Measurements from ENCODE around the gene MROH8.

DNA sequence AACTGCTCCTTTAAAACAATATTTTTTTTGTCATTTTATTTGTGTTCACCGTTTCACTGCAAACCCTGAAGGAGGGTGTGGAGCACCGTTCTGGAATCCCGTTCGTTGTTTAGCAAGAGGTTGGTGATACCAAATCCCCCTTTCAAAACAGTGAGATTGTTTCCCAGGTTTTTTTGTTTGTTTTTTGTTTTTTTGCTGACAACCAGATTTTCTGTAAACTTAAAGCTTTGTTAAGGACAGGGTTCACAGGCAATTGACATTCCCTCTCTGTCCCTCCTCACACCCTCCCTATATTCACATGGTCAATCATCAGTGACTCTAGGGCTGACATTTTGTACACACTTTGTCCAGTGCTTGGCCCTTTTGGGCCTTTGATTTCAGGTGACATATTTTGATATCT is 21.0 kb upstream of the MROH8 start:
- TF ChIP-seq FOSL2 (IDR thresholded peaks at IDR 0.05; ENCODE audit: borderline replicate concordance, low read depth) (no peak), EP300 (IDR thresholded peaks at IDR 0.05; ENCODE audit: borderline replicate concordance in 1 of 2, low read depth in 1 of 2, low read length in 1 of 2) (no peak), SMC3 (IDR thresholded peaks at IDR 0.05; ENCODE audit: low read depth, low read length) (no peak), EZH2phosphoT487 (IDR thresholded peaks at IDR 0.05; ENCODE audit: borderline replicate concordance, low read depth) (no peak), POLR2AphosphoS5 (IDR thresholded peaks at IDR 0.05; ENCODE audit: low read depth, low read length) (no peak), GABPA (IDR thresholded peaks at IDR 0.05; ENCODE audit: low read depth) (no peak), TAF1 (IDR thresholded peaks at IDR 0.05; ENCODE audit: borderline replicate concordance, low read depth, low read length) (no peak), TEAD4 (IDR thresholded peaks at IDR 0.05; ENCODE audit: borderline replicate concordance, insufficient read depth) (no peak)
- TF ChIP-seq, protein P1, sequence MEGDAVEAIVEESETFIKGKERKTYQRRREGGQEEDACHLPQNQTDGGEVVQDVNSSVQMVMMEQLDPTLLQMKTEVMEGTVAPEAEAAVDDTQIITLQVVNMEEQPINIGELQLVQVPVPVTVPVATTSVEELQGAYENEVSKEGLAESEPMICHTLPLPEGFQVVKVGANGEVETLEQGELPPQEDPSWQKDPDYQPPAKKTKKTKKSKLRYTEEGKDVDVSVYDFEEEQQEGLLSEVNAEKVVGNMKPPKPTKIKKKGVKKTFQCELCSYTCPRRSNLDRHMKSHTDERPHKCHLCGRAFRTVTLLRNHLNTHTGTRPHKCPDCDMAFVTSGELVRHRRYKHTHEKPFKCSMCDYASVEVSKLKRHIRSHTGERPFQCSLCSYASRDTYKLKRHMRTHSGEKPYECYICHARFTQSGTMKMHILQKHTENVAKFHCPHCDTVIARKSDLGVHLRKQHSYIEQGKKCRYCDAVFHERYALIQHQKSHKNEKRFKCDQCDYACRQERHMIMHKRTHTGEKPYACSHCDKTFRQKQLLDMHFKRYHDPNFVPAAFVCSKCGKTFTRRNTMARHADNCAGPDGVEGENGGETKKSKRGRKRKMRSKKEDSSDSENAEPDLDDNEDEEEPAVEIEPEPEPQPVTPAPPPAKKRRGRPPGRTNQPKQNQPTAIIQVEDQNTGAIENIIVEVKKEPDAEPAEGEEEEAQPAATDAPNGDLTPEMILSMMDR (IDR thresholded peaks at IDR 0.05) = no peak
- TF ChIP-seq, protein P2, sequence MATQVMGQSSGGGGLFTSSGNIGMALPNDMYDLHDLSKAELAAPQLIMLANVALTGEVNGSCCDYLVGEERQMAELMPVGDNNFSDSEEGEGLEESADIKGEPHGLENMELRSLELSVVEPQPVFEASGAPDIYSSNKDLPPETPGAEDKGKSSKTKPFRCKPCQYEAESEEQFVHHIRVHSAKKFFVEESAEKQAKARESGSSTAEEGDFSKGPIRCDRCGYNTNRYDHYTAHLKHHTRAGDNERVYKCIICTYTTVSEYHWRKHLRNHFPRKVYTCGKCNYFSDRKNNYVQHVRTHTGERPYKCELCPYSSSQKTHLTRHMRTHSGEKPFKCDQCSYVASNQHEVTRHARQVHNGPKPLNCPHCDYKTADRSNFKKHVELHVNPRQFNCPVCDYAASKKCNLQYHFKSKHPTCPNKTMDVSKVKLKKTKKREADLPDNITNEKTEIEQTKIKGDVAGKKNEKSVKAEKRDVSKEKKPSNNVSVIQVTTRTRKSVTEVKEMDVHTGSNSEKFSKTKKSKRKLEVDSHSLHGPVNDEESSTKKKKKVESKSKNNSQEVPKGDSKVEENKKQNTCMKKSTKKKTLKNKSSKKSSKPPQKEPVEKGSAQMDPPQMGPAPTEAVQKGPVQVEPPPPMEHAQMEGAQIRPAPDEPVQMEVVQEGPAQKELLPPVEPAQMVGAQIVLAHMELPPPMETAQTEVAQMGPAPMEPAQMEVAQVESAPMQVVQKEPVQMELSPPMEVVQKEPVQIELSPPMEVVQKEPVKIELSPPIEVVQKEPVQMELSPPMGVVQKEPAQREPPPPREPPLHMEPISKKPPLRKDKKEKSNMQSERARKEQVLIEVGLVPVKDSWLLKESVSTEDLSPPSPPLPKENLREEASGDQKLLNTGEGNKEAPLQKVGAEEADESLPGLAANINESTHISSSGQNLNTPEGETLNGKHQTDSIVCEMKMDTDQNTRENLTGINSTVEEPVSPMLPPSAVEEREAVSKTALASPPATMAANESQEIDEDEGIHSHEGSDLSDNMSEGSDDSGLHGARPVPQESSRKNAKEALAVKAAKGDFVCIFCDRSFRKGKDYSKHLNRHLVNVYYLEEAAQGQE (IDR thresholded peaks at IDR 0.05; ENCODE audit: low read depth, low read length) = no peak
